OCI-LY1 (cell line): ENCODE data around the gene FAM240A.

Source experiments
- EZH2 ChIP-seq: fragments of 200-600 bp; sonication (generic), shearing (Covaris generic); IDR thresholded peaks from 2 replicates; pipeline ENCODE4 v1.8.0; 2017; ENCODE audit warnings: borderline replicate concordance, mixed run types, mild to moderate bottlenecking, antibody characterized with exemption, low read length, moderate library complexity, mixed read lengths
- TF ChIP-seq, protein P1 (sequence below): fragments of 200-600 bp; sonication (generic), shearing (Covaris generic); IDR thresholded peaks from 2 replicates; pipeline ENCODE4 v1.5.1; 2017; ENCODE audit warnings: mild to moderate bottlenecking, antibody characterized with exemption, low read length, moderate library complexity, mixed read lengths

DNA sequence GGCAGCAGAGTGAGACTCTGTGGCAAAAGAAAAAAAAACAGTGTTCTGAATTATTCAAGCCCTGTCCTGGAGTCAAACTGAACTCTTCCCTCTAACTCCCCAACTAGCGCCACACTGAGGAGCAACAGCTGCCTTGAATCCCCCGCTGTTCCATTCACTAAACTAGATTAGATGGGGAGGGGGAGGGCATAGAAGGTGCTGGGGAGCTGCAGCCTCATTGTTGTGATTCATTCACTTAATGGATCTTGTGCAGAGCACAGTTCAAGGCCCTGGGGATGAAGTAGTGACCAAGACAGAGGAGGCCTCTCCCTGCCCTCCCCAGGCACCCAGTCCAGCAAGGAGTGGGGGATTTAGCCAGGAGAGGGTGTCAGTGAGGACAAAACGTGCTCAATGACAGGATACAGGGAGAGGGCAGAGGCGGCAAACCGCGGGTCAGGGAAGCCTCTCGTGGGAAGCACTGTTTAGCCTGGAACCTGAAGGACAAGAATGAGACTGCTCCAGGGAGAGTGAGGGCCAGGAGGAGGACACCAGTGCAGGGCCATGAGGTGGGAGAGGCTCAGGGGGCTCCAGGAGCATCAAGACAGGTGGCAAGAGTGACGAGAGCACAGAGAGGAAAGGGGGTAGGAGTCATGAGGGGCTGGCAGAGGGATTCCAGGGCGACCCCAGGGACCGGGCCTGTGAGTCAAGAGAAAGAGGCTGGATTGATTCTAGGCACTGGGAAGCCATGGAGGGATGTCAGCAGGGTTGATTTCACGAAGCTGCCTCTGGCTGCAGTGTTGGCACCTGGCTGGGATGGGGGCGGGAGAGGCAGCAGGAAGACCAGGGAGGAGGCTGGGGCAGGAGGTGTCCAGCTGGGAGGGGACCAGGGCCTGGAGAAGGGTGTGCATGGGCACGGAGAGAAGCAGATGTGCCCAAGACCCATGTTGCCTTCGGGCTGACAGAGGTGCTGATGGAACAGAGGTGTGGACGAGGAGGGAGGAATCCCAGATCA lies 49.7 kb downstream of the FAM240A start:
- TF ChIP-seq, protein P1, sequence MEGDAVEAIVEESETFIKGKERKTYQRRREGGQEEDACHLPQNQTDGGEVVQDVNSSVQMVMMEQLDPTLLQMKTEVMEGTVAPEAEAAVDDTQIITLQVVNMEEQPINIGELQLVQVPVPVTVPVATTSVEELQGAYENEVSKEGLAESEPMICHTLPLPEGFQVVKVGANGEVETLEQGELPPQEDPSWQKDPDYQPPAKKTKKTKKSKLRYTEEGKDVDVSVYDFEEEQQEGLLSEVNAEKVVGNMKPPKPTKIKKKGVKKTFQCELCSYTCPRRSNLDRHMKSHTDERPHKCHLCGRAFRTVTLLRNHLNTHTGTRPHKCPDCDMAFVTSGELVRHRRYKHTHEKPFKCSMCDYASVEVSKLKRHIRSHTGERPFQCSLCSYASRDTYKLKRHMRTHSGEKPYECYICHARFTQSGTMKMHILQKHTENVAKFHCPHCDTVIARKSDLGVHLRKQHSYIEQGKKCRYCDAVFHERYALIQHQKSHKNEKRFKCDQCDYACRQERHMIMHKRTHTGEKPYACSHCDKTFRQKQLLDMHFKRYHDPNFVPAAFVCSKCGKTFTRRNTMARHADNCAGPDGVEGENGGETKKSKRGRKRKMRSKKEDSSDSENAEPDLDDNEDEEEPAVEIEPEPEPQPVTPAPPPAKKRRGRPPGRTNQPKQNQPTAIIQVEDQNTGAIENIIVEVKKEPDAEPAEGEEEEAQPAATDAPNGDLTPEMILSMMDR, result no peak
- no peak for TF ChIP-seq EZH2
